ENCODE data around the gene ERC1.

ERC1 gene

GRCh38 chr12:1343422-1343821 is 352.4 kb downstream of the ERC1 start:
- no peak overlapping the region for H3K4me3 ChIP-seq (ENCODE audit: low read depth, low read length)
- TF ChIP-seq CTCF (IDR thresholded peaks at IDR 0.05; ENCODE audit: low read depth, low read length, missing control alignments): no peak
- DNase-seq (ENCODE audit: low read depth): no peak
- in situ Hi-C loops (cut with HindIII; ENCODE audit: low sequenced_read_pairs): no loop called here

GRCh38 chr12:1344245-1344644 is 353.2 kb downstream of the ERC1 start:
- no peak for TF ChIP-seq CTCF (IDR thresholded peaks at IDR 0.05; ENCODE audit: low read depth, low read length, missing control alignments)
- no peak for DNase-seq (ENCODE audit: low read depth)
- no peak overlapping the region for H3K4me3 ChIP-seq (ENCODE audit: low read depth, low read length)
- in situ Hi-C loops (cut with HindIII; ENCODE audit: low sequenced_read_pairs): no loop called here

GRCh38 chr12:1346126-1346525 is 355.1 kb downstream of the ERC1 start:
- no peak overlapping the region for H3K4me3 ChIP-seq (ENCODE audit: low read depth, low read length)
- no peak for TF ChIP-seq CTCF (IDR thresholded peaks at IDR 0.05; ENCODE audit: low read depth, low read length, missing control alignments)
- DNase-seq (ENCODE audit: low read depth): no peak
- in situ Hi-C loops (cut with HindIII; ENCODE audit: low sequenced_read_pairs): no loop called here

GRCh38 chr12:1347294-1347693 is 356.3 kb downstream of the ERC1 start:
- no peak for TF ChIP-seq CTCF (IDR thresholded peaks at IDR 0.05; ENCODE audit: low read depth, low read length, missing control alignments)
- no peak overlapping the region for H3K4me3 ChIP-seq (ENCODE audit: low read depth, low read length)
- in situ Hi-C loops (cut with HindIII; ENCODE audit: low sequenced_read_pairs): no loop called here
- no peak for DNase-seq (ENCODE audit: low read depth)

- H3K4me3 ChIP-seq (ENCODE audit: low read depth, low read length): no peak overlapping the region
- no peak for TF ChIP-seq CTCF (IDR thresholded peaks at IDR 0.05; ENCODE audit: low read depth, low read length, missing control alignments)
- in situ Hi-C loops (cut with HindIII; ENCODE audit: low sequenced_read_pairs): no loop called here
- no peak for DNase-seq (ENCODE audit: low read depth)
Observed at GRCh38 chr12:1348606-1349005, 357.6 kb downstream of the ERC1 start.

- in situ Hi-C loops (cut with HindIII; ENCODE audit: low sequenced_read_pairs): no loop called here
- H3K4me3 ChIP-seq (ENCODE audit: low read depth, low read length): no peak overlapping the region
- DNase-seq (ENCODE audit: low read depth): peak; percentile 79
- no peak for TF ChIP-seq CTCF (IDR thresholded peaks at IDR 0.05; ENCODE audit: low read depth, low read length, missing control alignments)
Observed at GRCh38 chr12:1350055-1350933, 359.3 kb downstream of the ERC1 start.

Measured in astrocyte of the cerebellum (primary cell).